H1 (cell line): Measurements from ENCODE around the gene UMODL1. TPM values are rescaled to one million over a fixed set of nuclear protein-coding genes. Genes with fewer than 3 reads are reported as not detected.

Experiments
- CTCF ChIA-PET: fragments of 300-600 bp; sonication (Branson Sonifier 250); formaldehyde crosslinking; loops from one replicate; lab custom pipeline; 2021; ENCODE audit not compliant: partially characterized antibody; lab: Charles Lee
- POLR2A ChIA-PET: fragments of 300-600 bp; sonication (Branson Sonifier 250); formaldehyde crosslinking; loops from one replicate; lab custom pipeline; 2021; ENCODE audit warnings: inconsistent platforms; ENCODE audit not compliant: partially characterized antibody; lab: Charles Lee
- DNase-seq, 2 experiments: peaks; one replicate each; pipeline versions ENCODE4 v3.0.0 to v3.0.0-alpha.2; 2010 to 2022; ENCODE audit warnings: low spot score in 2 of 2, low read depth in 1 of 2, mixed read lengths in 1 of 2
- FAIRE-seq: peaks from 2 replicates; lab custom pipeline; 2011; peaks lifted over from hg19 to GRCh38; lab: Jason Lieb, UNC
- H2AFZ ChIP-seq: 2 replicates; pipeline ENCODE4 v1.8.1; 2012; ENCODE audit warnings: low read length, inconsistent platforms
- H2AK5ac ChIP-seq: 2 replicates; pipeline ENCODE4 v1.6.1; 2013; ENCODE audit warnings: low read depth, low read length
- H2BK120ac ChIP-seq: replicated peaks from 2 replicates; pipeline ENCODE3; 2013; ENCODE audit warnings: low read depth, low read length, inconsistent platforms
- H2BK12ac ChIP-seq: 2 replicates; pipeline ENCODE4 v1.6.1; 2013; ENCODE audit warnings: low read depth, low read length
- H2BK15ac ChIP-seq: 2 replicates; pipeline ENCODE4 v1.6.1; 2013; ENCODE audit warnings: low read length
- H2BK20ac ChIP-seq: 2 replicates; pipeline ENCODE4 v1.6.1; 2013; ENCODE audit warnings: low read length
- H2BK5ac ChIP-seq: 2 replicates; pipeline ENCODE4 v1.6.1; 2013; ENCODE audit warnings: low read depth, low read length
- H3K14ac ChIP-seq: 2 replicates; pipeline ENCODE4 v1.6.1; 2013; ENCODE audit warnings: inconsistent platforms; ENCODE audit not compliant: insufficient read length
- H3K18ac ChIP-seq: 2 replicates; pipeline ENCODE4 v1.6.1; 2013; ENCODE audit warnings: low read length; ENCODE audit errors: extremely low read depth
- H3K23ac ChIP-seq: 2 replicates; pipeline ENCODE4 v1.6.1; 2013; ENCODE audit warnings: inconsistent platforms; ENCODE audit not compliant: insufficient read length
- H3K23me2 ChIP-seq: 2 replicates; pipeline ENCODE4 v1.6.1; 2013; ENCODE audit warnings: low read depth, low read length
- H3K27ac ChIP-seq: 2 replicates; pipeline ENCODE4 v1.6.1; 2011; ENCODE audit warnings: low read depth, low read length, inconsistent platforms
- H3K27me3 ChIP-seq, 4 experiments: replicated peaks in 1 of 4; 1 replicate in 1 of 4; 2 replicates in 3 of 4; pipeline versions ENCODE4 v1.6.1 to v1.8.1; 2011 to 2013; ENCODE audit warnings: low read length in 3 of 4, mild to moderate bottlenecking in 3 of 4, inconsistent platforms in 2 of 4, mixed read lengths in 2 of 4, moderate library complexity in 1 of 4; ENCODE audit not compliant: control insufficient read depth in 3 of 4, insufficient read depth in 3 of 4; ENCODE audit errors: extremely low read depth in 1 of 4
- H3K36me3 ChIP-seq, 4 experiments: 2 replicates each; pipeline versions ENCODE4 v1.6.1 to v1.8.1; 2011 to 2013; ENCODE audit warnings: mild to moderate bottlenecking in 4 of 4, low read length in 3 of 4, moderate library complexity in 2 of 4, control low read depth in 1 of 4, inconsistent platforms in 1 of 4; ENCODE audit not compliant: insufficient read depth in 4 of 4, control insufficient read depth in 2 of 4
- H3K4ac ChIP-seq: replicated peaks from 2 replicates; pipeline ENCODE3; 2013; ENCODE audit warnings: low read length, low read depth, mixed read lengths, inconsistent platforms; ENCODE audit not compliant: insufficient read length
- H3K4me1 ChIP-seq, 4 experiments: replicated peaks in 1 of 4; 1 replicate in 1 of 4; 2 replicates in 3 of 4; pipeline versions ENCODE4 v1.6.1 to v1.8.1; 2011 to 2013; ENCODE audit warnings: low read length in 3 of 4, inconsistent platforms in 2 of 4, mixed read lengths in 1 of 4; ENCODE audit not compliant: insufficient read depth in 4 of 4, control insufficient read depth in 3 of 4
- H3K4me2 ChIP-seq, 2 experiments: 2 replicates each; pipeline versions ENCODE4 v1.6.1 to v1.8.1; 2011 to 2013; ENCODE audit warnings: low read depth in 2 of 2, low read length in 2 of 2, control low read depth in 1 of 2, inconsistent platforms in 1 of 2, mild to moderate bottlenecking in 1 of 2; ENCODE audit not compliant: insufficient read depth in 1 of 2
- H3K4me3 ChIP-seq, 4 experiments: fragments of 200-600, 300-600 bp in 1 of 4; sonication (generic), shearing (Covaris generic), sonication (Bioruptor Twin) in 1 of 4; 2 replicates each; pipeline versions ENCODE4 v1.5.1 to v1.8.1; 2011 to 2016; ENCODE audit warnings: low read length in 4 of 4, low read depth in 3 of 4, control low read depth in 2 of 4, inconsistent platforms in 2 of 4, mild to moderate bottlenecking in 2 of 4, mixed read lengths in 1 of 4, moderate library complexity in 1 of 4; ENCODE audit not compliant: insufficient read depth in 2 of 4; ENCODE audit errors: extremely low read depth in 1 of 4
- H3K56ac ChIP-seq: replicated peaks from 2 replicates; pipeline ENCODE3; 2013; ENCODE audit warnings: low read depth, mild to moderate bottlenecking, mixed read lengths, low read length, inconsistent platforms; ENCODE audit not compliant: insufficient read length
- H3K79me1 ChIP-seq: 2 replicates; pipeline ENCODE4 v1.6.1; 2013; ENCODE audit warnings: low read depth, low read length, control low read depth
- H3K79me2 ChIP-seq, 2 experiments: 2 replicates each; pipeline versions ENCODE4 v1.6.1 to v1.8.1; 2012 to 2013; ENCODE audit warnings: low read length in 2 of 2, mild to moderate bottlenecking in 2 of 2, inconsistent platforms in 1 of 2; ENCODE audit not compliant: insufficient read depth in 2 of 2, control insufficient read depth in 1 of 2
- H3K9ac ChIP-seq, 4 experiments: replicated peaks in 1 of 4; 1 replicate in 1 of 4; 2 replicates in 3 of 4; pipeline versions ENCODE4 v1.6.1 to v1.8.1; 2011 to 2013; ENCODE audit warnings: low read depth in 3 of 4, low read length in 3 of 4, control low read depth in 2 of 4, mild to moderate bottlenecking in 2 of 4, moderate library complexity in 2 of 4, inconsistent platforms in 1 of 4; ENCODE audit errors: extremely low read depth in 1 of 4
- H3K9me3 ChIP-seq, 2 experiments: 2 replicates each; pipeline versions ENCODE4 v1.6.1 to v1.8.1; 2012 to 2013; ENCODE audit warnings: mild to moderate bottlenecking in 2 of 2, moderate library complexity in 2 of 2, control low read depth in 1 of 2, inconsistent platforms in 1 of 2, low read depth in 1 of 2, low read length in 1 of 2, mixed read lengths in 1 of 2; ENCODE audit not compliant: insufficient read depth in 2 of 2
- H4K20me1 ChIP-seq, 2 experiments: replicated peaks in 1 of 2; 2 replicates each; pipeline versions ENCODE3 to v1.8.1; 2011 to 2013; ENCODE audit warnings: inconsistent platforms in 2 of 2, low read length in 2 of 2, mild to moderate bottlenecking in 1 of 2; ENCODE audit not compliant: insufficient read depth in 2 of 2, control insufficient read depth in 1 of 2
- H4K5ac ChIP-seq: 2 replicates; pipeline ENCODE4 v1.6.1; 2013; ENCODE audit warnings: low read length, low read depth, mixed read lengths, inconsistent platforms; ENCODE audit not compliant: insufficient read length
- H4K8ac ChIP-seq: 2 replicates; pipeline ENCODE4 v1.8.0; 2013; ENCODE audit warnings: mild to moderate bottlenecking, moderate library complexity, low read length, inconsistent platforms; ENCODE audit not compliant: insufficient read depth; ENCODE audit errors: extremely low read depth
- H4K91ac ChIP-seq: replicated peaks from 2 replicates; pipeline ENCODE3; 2013; ENCODE audit warnings: low read length, mixed read lengths, inconsistent platforms; ENCODE audit not compliant: insufficient read length
- CBX5 ChIP-seq: fragments of 300-800, 300-1000 bp; sonication (generic); IDR thresholded peaks from 2 replicates; pipeline ENCODE4 v1.7.1; 2016; ENCODE audit warnings: antibody characterized with exemption, low read length, low read depth
- POU5F1 ChIP-seq: IDR thresholded peaks from 2 replicates; pipeline ENCODE4 v1.6.1; 2011; ENCODE audit warnings: low read depth, mild to moderate bottlenecking, low read length, moderate library complexity
- RFX5 ChIP-seq: IDR thresholded peaks from 2 replicates; pipeline ENCODE4 v1.6.1; 2011; ENCODE audit warnings: low read depth, low read length, improper control_type of control experiment, borderline replicate concordance
- SAP30 ChIP-seq: fragments of 300-600 bp; sonication (generic); IDR thresholded peaks from 2 replicates; pipeline ENCODE4 v1.7.1; 2012; ENCODE audit warnings: low read length, moderate library complexity, mild to moderate bottlenecking, inconsistent platforms; ENCODE audit not compliant: insufficient read depth, insufficient replicate concordance
- SIN3A ChIP-seq, 2 experiments: IDR thresholded peaks in 1 of 2; conservative IDR thresholded peaks in 1 of 2; 2 replicates each; pipeline ENCODE4 v1.6.1; 2011 to 2012; ENCODE audit warnings: low read length in 2 of 2, improper control_type of control experiment in 1 of 2, low read depth in 1 of 2, mild to moderate bottlenecking in 1 of 2
- SUZ12 ChIP-seq: fragments of 200-600 bp; sonication (generic); IDR thresholded peaks from 2 replicates; pipeline ENCODE4 v1.6.1; 2012; ENCODE audit warnings: mild to moderate bottlenecking, inconsistent platforms, low read length, moderate library complexity, mixed read lengths
- ZNF274 ChIP-seq: IDR thresholded peaks from 2 replicates; pipeline ENCODE4 v1.7.0; 2012; ENCODE audit warnings: low read length, borderline replicate concordance; ENCODE audit errors: extremely low read depth
- WGBS, 2 experiments: shearing (Covaris generic) in 1 of 2; methylation state at CpG; one replicate each; pipeline versions ENCODE4 v1.1.6 to v1.1.7; 2013 to 2015; ENCODE audit warnings: low lambda C conversion rate in 2 of 2, mixed read lengths in 2 of 2, inconsistent platforms in 1 of 2, low coverage in 1 of 2, missing lambda C conversion rate in 1 of 2; ENCODE audit not compliant: insufficient replicate concordance in 2 of 2, insufficient coverage in 1 of 2, insufficient read length in 1 of 2; ENCODE audit errors: extremely low coverage in 1 of 2, missing lambda C conversion rate in 1 of 2; 5-methylcytosine and 5-hydroxymethylcytosine counted together
- polyA plus RNA-seq, 7 experiments: library from polyadenylated mRNA; depleted of rRNA in 3 of 7; stranded (reverse) in 5 of 7; unstranded in 2 of 7; fragments of >200 nt in 5 of 7; fragments of 200-250 nt in 2 of 7; gene quantifications; 1 replicate in 5 of 7; 2 replicates in 1 of 7; 4 replicates in 1 of 7; pipeline versions ENCODE4 v1.2.1 to v1.2.3, GENCODE V29; 2011 to 2013; ENCODE audit warnings: missing spikeins in 2 of 7, mixed read lengths in 2 of 7
- total RNA-seq: library from RNA; stranded (reverse); fragmentation: NEBNext Ultra II Directional; extraction: Animal tissue kit (Norgen Biotek cat#: 25700); gene quantifications from 2 replicates; pipeline ENCODE4 v1.2.1, GENCODE V29; 2021
- TF ChIP-seq, protein P1 (sequence below), 3 experiments: IDR thresholded peaks; 1 replicate in 2 of 3; 2 replicates in 1 of 3; pipeline versions ENCODE4 v1.5.1 to v1.6.1; 2011; ENCODE audit warnings: low read length in 3 of 3, mild to moderate bottlenecking in 3 of 3, inconsistent platforms in 2 of 3, low read depth in 1 of 3, moderate library complexity in 1 of 3; ENCODE audit not compliant: insufficient read depth in 1 of 3; ENCODE audit errors: control extremely low read depth in 1 of 3

UMODL1 gene
- total and polyA plus RNA-seq, 2 of the 8 experiments (the other 6 are each of a cell fraction or from before 2014, with no cell fraction given), result not detected

GRCh38 chr21:42120903-42121535, 49.9 kb downstream of the UMODL1 start:
- H3K23ac ChIP-seq, result no peak overlapping the region
- H3K27ac ChIP-seq, result no peak overlapping the region
- H3K56ac ChIP-seq, result no peak overlapping the region
- H2BK12ac ChIP-seq, result no peak overlapping the region
- no peak overlapping the region for H2BK120ac ChIP-seq
- DNase-seq (no peak), FAIRE-seq (no peak)
- no peaks in the 10 kb centered on the region for H3K79me1 ChIP-seq
- H3K18ac ChIP-seq, result no peak overlapping the region
- no peaks in the 10 kb centered on the region; a peak in 1 of 8 replicates for H3K36me3 ChIP-seq
- H3K79me2 ChIP-seq, result no peaks in the 10 kb centered on the region
- no peak overlapping the region for H2BK15ac ChIP-seq
- no peaks in the 10 kb centered on the region; a peak in 2 of 7 replicates for H3K27me3 ChIP-seq
- H3K14ac ChIP-seq, result no peak overlapping the region
- H4K8ac ChIP-seq, result no peak overlapping the region; the same call in 1 of the 2 replicates
- H3K4me2 ChIP-seq, result no peak overlapping the region
- no peak overlapping the region for H2AK5ac ChIP-seq
- H2BK5ac ChIP-seq, result no peak overlapping the region
- peaks cover 0 to 6% (median 4%) of the 10 kb centered on the region in 4 experiments; a peak in 4 of 7 replicates for H3K4me1 ChIP-seq
- H3K9me3 ChIP-seq, result no peaks in the 10 kb centered on the region
- H2AFZ ChIP-seq, result no peak overlapping the region
- WGBS, 2 experiments, result 85% methylated on average over 13 of the region's 13 CpGs; no CpG with 5 or more reads in 1 of the 2 experiments
- no peak overlapping the region for H2BK20ac ChIP-seq
- H3K4me3 ChIP-seq, result no peak overlapping the region
- H3K9ac ChIP-seq, result no peak overlapping the region
- H4K5ac ChIP-seq, result no peak overlapping the region
- CTCF ChIA-PET, result interaction anchor here (1.1 to 3.5 kb wide), 6 partner anchors 9 to 138 kb away, joined by 3 to 22 read pairs (median 3); no protein-coding TSS in a partner anchor
- H3K23me2 ChIP-seq, result peaks cover 3% of the 10 kb centered on the region; the same call in 1 of the 2 replicates
- no peak overlapping the region for H3K4ac ChIP-seq
- H4K20me1 ChIP-seq, result peaks cover 0 to 6% of the 10 kb centered on the region in 2 experiments
- POLR2A ChIA-PET, result no interaction called here
- H4K91ac ChIP-seq, result no peak overlapping the region
- no peak for TF ChIP-seq POU5F1
- TF ChIP-seq ZNF274, result no peak
- TF ChIP-seq, protein P1, sequence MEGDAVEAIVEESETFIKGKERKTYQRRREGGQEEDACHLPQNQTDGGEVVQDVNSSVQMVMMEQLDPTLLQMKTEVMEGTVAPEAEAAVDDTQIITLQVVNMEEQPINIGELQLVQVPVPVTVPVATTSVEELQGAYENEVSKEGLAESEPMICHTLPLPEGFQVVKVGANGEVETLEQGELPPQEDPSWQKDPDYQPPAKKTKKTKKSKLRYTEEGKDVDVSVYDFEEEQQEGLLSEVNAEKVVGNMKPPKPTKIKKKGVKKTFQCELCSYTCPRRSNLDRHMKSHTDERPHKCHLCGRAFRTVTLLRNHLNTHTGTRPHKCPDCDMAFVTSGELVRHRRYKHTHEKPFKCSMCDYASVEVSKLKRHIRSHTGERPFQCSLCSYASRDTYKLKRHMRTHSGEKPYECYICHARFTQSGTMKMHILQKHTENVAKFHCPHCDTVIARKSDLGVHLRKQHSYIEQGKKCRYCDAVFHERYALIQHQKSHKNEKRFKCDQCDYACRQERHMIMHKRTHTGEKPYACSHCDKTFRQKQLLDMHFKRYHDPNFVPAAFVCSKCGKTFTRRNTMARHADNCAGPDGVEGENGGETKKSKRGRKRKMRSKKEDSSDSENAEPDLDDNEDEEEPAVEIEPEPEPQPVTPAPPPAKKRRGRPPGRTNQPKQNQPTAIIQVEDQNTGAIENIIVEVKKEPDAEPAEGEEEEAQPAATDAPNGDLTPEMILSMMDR (IDR thresholded peaks at IDR 0.05; ENCODE audit: control extremely low read depth in 1 of 3, insufficient read depth in 1 of 3, low read depth in 1 of 3, low read length in 3 of 3), result no peak
- TF ChIP-seq RFX5, result no peak
- no peak for TF ChIP-seq SIN3A (conservative IDR thresholded peaks at IDR 0.05 in 1 of 2, IDR thresholded peaks at IDR 0.05 in 1 of 2; ENCODE audit: low read depth in 1 of 2, low read length in 2 of 2)
- no peak for TF ChIP-seq CBX5
- no peak for TF ChIP-seq SUZ12
- TF ChIP-seq SAP30, result no peak
